H9 (cell line): ENCODE measurements around the gene VOPP1. TPM values are rescaled to one million over a fixed set of nuclear protein-coding genes. Genes with fewer than 3 reads are reported as not detected.

ENCODE experiments used
- DNase-seq: peaks from one replicate; pipeline ENCODE4 v3.0.0-alpha.2; 2017
- H2AFZ ChIP-seq: one replicate; pipeline ENCODE4 v1.6.1; 2013; ENCODE audit warnings: mild to moderate bottlenecking, low read length, control low read depth, moderate library complexity
- H2AK5ac ChIP-seq: 2 replicates; pipeline ENCODE4 v1.6.1; 2013; ENCODE audit warnings: low read length, control low read depth, mixed read lengths; ENCODE audit not compliant: insufficient read length
- H2BK120ac ChIP-seq: one replicate; pipeline ENCODE4 v1.6.1; 2013; ENCODE audit warnings: low read depth, mild to moderate bottlenecking, low read length, control low read depth, inconsistent platforms; ENCODE audit not compliant: poor library complexity, severe bottlenecking
- H2BK12ac ChIP-seq: 2 replicates; pipeline ENCODE4 v1.6.1; 2013; ENCODE audit warnings: low read length, control low read depth, mixed read lengths, low read depth; ENCODE audit not compliant: insufficient read length
- H2BK15ac ChIP-seq: 2 replicates; pipeline ENCODE4 v1.6.1; 2013; ENCODE audit warnings: low read depth, low read length, control low read depth
- H2BK20ac ChIP-seq: one replicate; pipeline ENCODE4 v1.6.1; 2013; ENCODE audit warnings: low read depth, mild to moderate bottlenecking, low read length, control low read depth, inconsistent platforms; ENCODE audit not compliant: poor library complexity, severe bottlenecking
- H2BK5ac ChIP-seq: 2 replicates; pipeline ENCODE4 v1.6.1; 2013; ENCODE audit warnings: low read length, control low read depth, mixed read lengths; ENCODE audit not compliant: insufficient read length
- H3K14ac ChIP-seq: 2 replicates; pipeline ENCODE4 v1.6.1; 2013; ENCODE audit warnings: low read length, control low read depth; ENCODE audit not compliant: insufficient read depth
- H3K18ac ChIP-seq: 2 replicates; pipeline ENCODE4 v1.6.1; 2013; ENCODE audit warnings: low read depth, mild to moderate bottlenecking, mixed read lengths, low read length, control low read depth; ENCODE audit not compliant: insufficient read length
- H3K23ac ChIP-seq: 2 replicates; pipeline ENCODE4 v1.6.1; 2013; ENCODE audit warnings: low read length, control low read depth, mixed read lengths, low read depth; ENCODE audit not compliant: insufficient read length
- H3K23me2 ChIP-seq: 2 replicates; pipeline ENCODE4 v1.6.1; 2013; ENCODE audit warnings: low read depth, mild to moderate bottlenecking, mixed read lengths, low read length, control low read depth; ENCODE audit not compliant: insufficient read length, poor library complexity, severe bottlenecking
- H3K27ac ChIP-seq: 2 replicates; pipeline ENCODE4 v1.5.1; 2013; ENCODE audit warnings: low read length, control low read depth, mixed read lengths, low read depth; ENCODE audit not compliant: insufficient read length
- H3K27me3 ChIP-seq: 2 replicates; pipeline ENCODE4 v1.6.1; 2013; ENCODE audit warnings: low read length, control low read depth, inconsistent platforms; ENCODE audit not compliant: insufficient read depth
- H3K4ac ChIP-seq: 2 replicates; pipeline ENCODE4 v1.6.1; 2013; ENCODE audit warnings: low read depth, mild to moderate bottlenecking, control low read depth, inconsistent platforms, low read length, moderate library complexity
- H3K4me1 ChIP-seq: 2 replicates; pipeline ENCODE4 v1.6.1; 2013; ENCODE audit warnings: low read length, control low read depth, inconsistent platforms; ENCODE audit not compliant: insufficient read depth
- H3K4me2 ChIP-seq: 2 replicates; pipeline ENCODE4 v1.6.1; 2013; ENCODE audit warnings: low read length, control low read depth, mixed read lengths; ENCODE audit not compliant: insufficient read length, insufficient read depth
- H3K56ac ChIP-seq: 2 replicates; pipeline ENCODE4 v1.6.1; 2013; ENCODE audit warnings: low read depth, mild to moderate bottlenecking, mixed read lengths, low read length, control low read depth; ENCODE audit not compliant: insufficient read length
- H3K79me1 ChIP-seq: 2 replicates; pipeline ENCODE4 v1.6.1; 2013; ENCODE audit warnings: low read depth, mild to moderate bottlenecking, moderate library complexity, low read length, control low read depth, inconsistent platforms; ENCODE audit not compliant: insufficient read depth, poor library complexity, severe bottlenecking
- H3K79me2 ChIP-seq: 2 replicates; pipeline ENCODE4 v1.6.1; 2013; ENCODE audit warnings: low read length, control low read depth, inconsistent platforms; ENCODE audit not compliant: insufficient read depth
- H3K9ac ChIP-seq: 2 replicates; pipeline ENCODE4 v1.6.1; 2013; ENCODE audit warnings: low read length, control low read depth, mixed read lengths; ENCODE audit not compliant: insufficient read length; ENCODE audit errors: extremely low read depth
- H3K9me3 ChIP-seq: one replicate; pipeline ENCODE4 v1.6.1; 2013; ENCODE audit warnings: low read depth, low read length, inconsistent platforms; ENCODE audit not compliant: control insufficient read depth
- H3T11ph ChIP-seq: one replicate; pipeline ENCODE4 v1.6.1; 2013; ENCODE audit warnings: mild to moderate bottlenecking, low read length, control low read depth, inconsistent platforms
- H4K20me1 ChIP-seq: one replicate; pipeline ENCODE4 v1.6.1; 2013; ENCODE audit not compliant: control insufficient read depth, insufficient read length, insufficient read depth
- H4K5ac ChIP-seq: 2 replicates; pipeline ENCODE4 v1.6.1; 2013; ENCODE audit warnings: low read depth, mild to moderate bottlenecking, mixed read lengths, low read length, control low read depth; ENCODE audit not compliant: insufficient read length
- H4K8ac ChIP-seq: replicated peaks from 2 replicates; pipeline ENCODE4 v1.6.1; 2013; ENCODE audit warnings: low read length, control low read depth, mixed read lengths, low read depth; ENCODE audit not compliant: insufficient read length
- H4K91ac ChIP-seq: 2 replicates; pipeline ENCODE4 v1.6.1; 2013; ENCODE audit warnings: low read depth, mild to moderate bottlenecking, moderate library complexity, mixed read lengths, low read length, control low read depth; ENCODE audit not compliant: insufficient read length
- H3K27ac Mint-ChIP-seq, 3 experiments: 2 replicates in 2 of 3; 3 replicates in 1 of 3; pipeline ENCODE4 v1.8.0; 2020 to 2021; ENCODE audit warnings: mixed read lengths in 3 of 3, mild to moderate bottlenecking in 1 of 3, moderate library complexity in 1 of 3
- H3K27me3 Mint-ChIP-seq: 2 replicates; pipeline ENCODE4 v1.8.0; 2021; ENCODE audit warnings: low read depth, mild to moderate bottlenecking, moderate library complexity, mixed read lengths
- H3K36me3 Mint-ChIP-seq, 3 experiments: 2 replicates in 2 of 3; 3 replicates in 1 of 3; pipeline ENCODE4 v1.8.0; 2020 to 2021; ENCODE audit warnings: low read depth in 3 of 3, mixed read lengths in 3 of 3; ENCODE audit not compliant: insufficient read depth in 1 of 3
- H3K4me1 Mint-ChIP-seq, 2 experiments: 2 replicates each; pipeline ENCODE4 v1.8.0; 2020; ENCODE audit warnings: mixed read lengths in 2 of 2
- H3K4me3 Mint-ChIP-seq, 2 experiments: 2 replicates in 1 of 2; 3 replicates in 1 of 2; pipeline ENCODE4 v1.8.0; 2020 to 2021; ENCODE audit warnings: mild to moderate bottlenecking in 2 of 2, mixed read lengths in 2 of 2, moderate library complexity in 1 of 2
- H3K9me3 Mint-ChIP-seq, 2 experiments: 2 replicates in 1 of 2; 3 replicates in 1 of 2; pipeline ENCODE4 v1.8.0; 2020; ENCODE audit warnings: mild to moderate bottlenecking in 2 of 2, mixed read lengths in 2 of 2, moderate library complexity in 1 of 2
- WGBS: extraction: QIAGEN DNeasy Blood & Tissue Kit; methylation state at CpG from one replicate; pipeline ENCODE4 v1.1.7; 2013; ENCODE audit warnings: missing lambda C conversion rate, low lambda C conversion rate, mixed read lengths; ENCODE audit not compliant: insufficient read length; ENCODE audit errors: extremely low coverage; 5-methylcytosine and 5-hydroxymethylcytosine counted together
- total RNA-seq: library from RNA; stranded (reverse); gene quantifications from 2 replicates; pipeline ENCODE4 v1.2.1, GENCODE V29; 2021
- TF ChIP-seq, protein P1 (sequence below): fragments of 200-600 bp; sonication (generic); conservative IDR thresholded peaks from 3 replicates; pipeline ENCODE4 v1.8.0; 2021; ENCODE audit warnings: antibody characterized with exemption, mild to moderate bottlenecking

The VOPP1 gene
- total RNA-seq, 1 experiment from 2014 or later = 55.7 TPM

DNA sequence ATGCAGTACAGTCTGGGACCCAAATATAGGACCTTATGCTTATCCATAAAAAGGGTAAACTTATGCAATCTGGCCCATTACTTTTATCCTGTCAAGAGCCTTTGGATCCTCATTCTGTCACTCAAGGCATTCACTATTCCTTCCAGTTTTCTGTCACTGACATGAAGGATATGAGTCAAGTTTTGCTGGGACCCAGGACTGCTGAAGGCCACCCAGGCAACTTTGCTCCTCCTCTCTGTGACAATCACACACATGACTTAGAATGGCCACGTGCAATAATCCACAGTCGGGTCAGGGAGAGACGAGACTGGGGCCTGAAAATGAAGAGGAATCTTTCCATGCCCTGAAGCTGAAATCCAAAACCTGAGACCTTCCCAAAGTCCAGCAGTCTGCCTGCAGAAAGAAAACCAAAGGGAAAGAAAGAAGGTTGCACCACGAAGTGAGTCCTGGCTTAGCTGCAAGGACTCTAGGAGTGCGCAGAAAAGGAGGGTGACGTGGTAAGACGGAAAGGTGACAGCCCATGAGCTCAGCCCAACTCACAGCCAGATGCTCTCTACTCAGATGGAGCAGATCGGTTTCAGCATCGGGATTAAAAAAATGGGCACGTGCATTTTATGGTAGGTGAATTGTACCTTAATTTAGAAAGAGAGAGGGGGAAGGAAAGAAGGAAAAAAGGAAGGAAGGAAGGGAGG is 67.2 kb downstream of the VOPP1 start:
- peaks cover 3 to 6% (median 4%) of the 10 kb centered on the region in 3 experiments; a peak in 4 of 7 replicates for H3K36me3 Mint-ChIP-seq
- WGBS = no CpG with 5 or more reads among the region's 10 CpGs
- TF ChIP-seq, protein P1, sequence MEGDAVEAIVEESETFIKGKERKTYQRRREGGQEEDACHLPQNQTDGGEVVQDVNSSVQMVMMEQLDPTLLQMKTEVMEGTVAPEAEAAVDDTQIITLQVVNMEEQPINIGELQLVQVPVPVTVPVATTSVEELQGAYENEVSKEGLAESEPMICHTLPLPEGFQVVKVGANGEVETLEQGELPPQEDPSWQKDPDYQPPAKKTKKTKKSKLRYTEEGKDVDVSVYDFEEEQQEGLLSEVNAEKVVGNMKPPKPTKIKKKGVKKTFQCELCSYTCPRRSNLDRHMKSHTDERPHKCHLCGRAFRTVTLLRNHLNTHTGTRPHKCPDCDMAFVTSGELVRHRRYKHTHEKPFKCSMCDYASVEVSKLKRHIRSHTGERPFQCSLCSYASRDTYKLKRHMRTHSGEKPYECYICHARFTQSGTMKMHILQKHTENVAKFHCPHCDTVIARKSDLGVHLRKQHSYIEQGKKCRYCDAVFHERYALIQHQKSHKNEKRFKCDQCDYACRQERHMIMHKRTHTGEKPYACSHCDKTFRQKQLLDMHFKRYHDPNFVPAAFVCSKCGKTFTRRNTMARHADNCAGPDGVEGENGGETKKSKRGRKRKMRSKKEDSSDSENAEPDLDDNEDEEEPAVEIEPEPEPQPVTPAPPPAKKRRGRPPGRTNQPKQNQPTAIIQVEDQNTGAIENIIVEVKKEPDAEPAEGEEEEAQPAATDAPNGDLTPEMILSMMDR = no peak
- H4K5ac ChIP-seq = no peak overlapping the region
- no peaks in the 10 kb centered on the region for H3K9me3 Mint-ChIP-seq
- H3K79me1 ChIP-seq = no peaks in the 10 kb centered on the region
- H3K27ac Mint-ChIP-seq = 0 out of 7 replicates have a peak overlapping the region, but pooled peaks of 1 of the 3 experiments have one; percentile 6
- H4K20me1 ChIP-seq = no peaks in the 10 kb centered on the region
- peaks cover 5% of the 10 kb centered on the region; the same call in 1 of the 2 replicates for H3K4me1 ChIP-seq
- no peak overlapping the region for H3K9ac ChIP-seq
- H3K27me3 ChIP-seq = no peaks in the 10 kb centered on the region
- H3K56ac ChIP-seq = no peak overlapping the region
- no peak overlapping the region for H2BK12ac ChIP-seq
- peaks cover 17 to 26% of the 10 kb centered on the region in 2 experiments; a peak in 3 of 4 replicates for H3K4me1 Mint-ChIP-seq
- no peaks in the 10 kb centered on the region for H3K27me3 Mint-ChIP-seq
- DNase-seq = no peak
- H3T11ph ChIP-seq = no peak overlapping the region
- no peaks in the 10 kb centered on the region for H3K23me2 ChIP-seq
- H2BK5ac ChIP-seq = no peak overlapping the region
- no peak overlapping the region for H3K4me2 ChIP-seq
- no peak overlapping the region for H3K27ac ChIP-seq
- H3K18ac ChIP-seq = no peak overlapping the region
- no peak overlapping the region for H2BK15ac ChIP-seq
- H3K4me3 Mint-ChIP-seq = no peak overlapping the region
- no peak overlapping the region for H2AK5ac ChIP-seq
- no peak overlapping the region for H2BK120ac ChIP-seq
- no peak overlapping the region for H3K4ac ChIP-seq
- no peak overlapping the region for H4K8ac ChIP-seq
- no peaks in the 10 kb centered on the region; the same call in 1 of the 2 replicates for H3K79me2 ChIP-seq
- no peak overlapping the region for H3K23ac ChIP-seq
- H4K91ac ChIP-seq = no peak overlapping the region
- H3K9me3 ChIP-seq = no peaks in the 10 kb centered on the region
- H2BK20ac ChIP-seq = no peak overlapping the region
- H3K14ac ChIP-seq = no peak overlapping the region
- H2AFZ ChIP-seq = no peak overlapping the region
